Measurements from ENCODE around the gene FER.
"Not testable (repeated sequence)": the region's sequence is repeated elsewhere in the genome, so short reads cannot be mapped to it uniquely, and the experiment has no call there.

Gene FER

DNA sequence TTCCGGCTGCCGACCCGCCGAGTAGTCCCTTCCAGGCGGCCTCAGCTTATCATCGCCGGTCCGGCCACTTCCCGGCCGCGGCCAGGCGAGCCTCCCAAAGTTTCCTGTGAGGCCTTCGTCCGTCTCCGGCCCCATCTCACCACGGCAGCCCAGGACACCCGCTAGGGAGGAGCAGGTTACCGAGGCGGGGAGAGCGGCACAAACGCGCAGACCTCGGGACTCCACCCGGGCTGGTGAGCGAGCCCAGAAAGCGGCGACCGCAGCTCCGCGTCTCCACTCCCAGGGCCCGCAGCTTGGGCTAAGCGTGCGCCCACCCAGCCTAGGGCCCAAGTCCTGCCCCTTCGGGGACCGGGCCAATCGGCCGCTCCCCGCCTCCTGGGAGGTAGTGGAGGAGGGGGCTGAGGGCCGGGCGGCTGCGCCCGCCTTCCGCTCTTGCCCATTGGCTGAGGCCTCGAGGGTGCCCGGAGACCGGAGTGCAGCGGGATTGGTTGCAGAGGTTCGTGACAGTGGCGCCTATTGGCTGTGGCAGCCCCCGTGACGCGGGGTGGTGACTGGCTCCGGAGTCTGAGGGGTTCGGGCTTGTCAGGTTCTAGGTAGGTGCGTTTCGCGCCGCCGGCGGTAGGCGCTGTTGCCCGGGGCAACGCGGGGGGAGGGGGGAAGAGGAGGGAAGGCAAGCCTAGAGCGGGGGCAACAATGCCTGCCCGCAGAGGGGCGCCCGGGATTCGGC, 867 bp downstream of the FER start:
- peak; percentile 98 for DNase-seq

DNA sequence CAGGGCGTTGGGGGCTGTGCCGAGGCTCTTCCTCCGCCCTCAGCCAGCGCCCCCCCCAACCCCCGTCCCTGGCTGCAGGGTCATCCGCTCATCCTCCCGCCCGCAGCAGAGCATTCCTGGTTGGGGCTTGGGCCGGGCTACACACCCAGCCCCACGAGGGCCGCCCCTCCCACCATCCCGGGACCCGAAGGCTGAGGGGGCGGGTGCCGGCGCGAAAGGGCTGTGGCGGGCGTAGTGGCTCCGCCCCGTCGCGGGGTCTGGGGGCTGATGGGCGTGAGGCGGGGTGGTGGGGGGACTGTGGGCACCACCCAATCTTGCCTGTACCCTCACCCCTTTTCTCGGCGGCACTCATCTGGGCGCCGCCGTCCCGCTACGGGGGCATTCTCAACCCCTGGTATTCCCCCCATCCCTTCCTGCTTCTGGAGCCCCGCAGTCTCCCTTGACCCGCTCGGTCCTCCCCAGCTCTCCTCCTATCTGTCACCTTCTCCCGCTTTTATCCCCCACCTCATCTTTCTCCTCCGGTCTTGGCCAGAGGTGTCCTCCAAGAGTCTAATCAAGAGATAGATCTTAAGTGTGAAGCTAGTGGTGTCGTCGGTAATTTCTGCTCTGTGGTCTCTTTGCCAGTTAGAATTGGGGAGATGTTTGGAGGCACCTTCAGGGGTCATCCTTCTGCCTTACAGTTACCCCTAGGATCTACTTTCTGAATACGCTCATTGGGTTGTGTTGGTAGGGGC, 1.6 kb downstream of the FER start:
- DNase-seq: peak in 2 of 3 donors; percentile 43 to 69

DNA sequence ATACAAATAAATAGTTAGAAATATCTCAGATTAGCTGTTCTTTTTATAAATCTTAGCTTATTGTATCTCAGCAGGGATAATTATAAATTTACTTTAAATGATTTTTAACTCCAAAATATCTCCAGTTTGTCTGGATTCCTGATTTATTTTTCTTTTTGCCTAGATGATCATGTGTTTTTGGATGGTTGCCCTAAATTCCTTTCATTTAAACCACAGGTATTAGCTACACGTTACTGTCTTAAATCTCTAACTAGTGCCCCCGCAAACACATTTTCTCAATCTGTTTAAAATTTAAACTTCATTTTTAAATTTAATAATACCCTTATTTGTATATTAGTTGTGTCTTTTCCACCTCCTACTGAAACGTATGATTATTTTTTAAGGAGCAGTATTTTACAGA, 5.6 kb downstream of the FER start:
- no peak for DNase-seq

DNA sequence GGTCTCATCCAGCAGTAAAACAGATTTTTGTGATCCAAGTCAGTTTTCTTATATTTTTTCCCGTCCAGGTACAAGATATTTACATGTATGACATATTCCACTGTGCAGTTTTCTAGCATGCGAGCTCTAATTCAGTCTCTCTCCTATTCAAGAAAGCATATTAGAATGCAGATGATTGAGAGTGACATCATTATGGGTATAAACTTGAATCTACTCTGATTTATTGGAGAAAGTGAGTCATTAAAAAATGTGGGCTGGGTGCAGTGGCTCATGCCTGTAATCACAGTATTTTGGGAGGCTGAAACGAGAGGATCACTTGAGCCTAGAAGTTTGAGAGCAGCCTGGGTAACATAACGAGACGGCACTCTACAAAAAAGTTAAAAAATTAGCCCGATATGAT, 6.2 kb downstream of the FER start:
- no peak for DNase-seq

DNA sequence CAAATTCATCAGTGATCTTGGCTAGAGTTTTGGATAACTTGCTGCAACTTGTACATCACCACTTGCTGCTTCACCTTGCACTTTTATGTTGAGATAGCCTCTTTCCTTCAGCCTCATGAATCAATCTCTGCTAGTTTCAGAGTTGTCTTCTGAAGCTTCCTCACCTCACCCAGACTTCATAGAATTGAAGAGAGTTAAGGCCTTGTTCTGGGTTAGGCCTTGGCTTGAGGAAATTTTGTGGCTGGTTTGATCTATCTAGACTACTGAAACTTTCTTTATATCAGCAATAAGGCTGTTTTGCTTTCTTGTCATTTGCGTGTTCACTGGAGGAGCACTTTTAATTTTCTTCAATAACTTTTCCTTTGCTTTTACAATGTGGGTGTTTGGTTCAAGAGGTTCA, 12.8 kb downstream of the FER start:
- DNase-seq: no peak

DNA sequence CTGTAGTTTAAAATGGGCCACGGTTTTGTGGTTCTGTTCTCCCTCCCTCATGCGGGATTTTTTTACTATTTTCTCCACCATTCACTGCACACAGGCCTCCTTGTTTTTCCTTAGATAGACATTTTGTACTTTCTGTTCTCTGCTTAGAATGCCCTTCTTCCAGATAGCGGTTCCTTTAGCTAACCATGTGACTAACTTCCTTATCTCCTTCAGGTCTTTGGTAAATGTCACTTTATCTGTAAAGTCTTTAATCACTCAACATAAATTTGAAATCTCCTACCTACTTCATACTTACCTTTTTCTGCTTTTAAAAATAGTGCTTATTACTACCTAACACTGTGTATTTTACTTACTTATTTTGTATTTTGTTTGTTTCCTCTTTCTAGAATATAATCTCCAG, 15.0 kb downstream of the FER start:
- DNase-seq: peak in 1 of 3 donors; percentile 5

DNA sequence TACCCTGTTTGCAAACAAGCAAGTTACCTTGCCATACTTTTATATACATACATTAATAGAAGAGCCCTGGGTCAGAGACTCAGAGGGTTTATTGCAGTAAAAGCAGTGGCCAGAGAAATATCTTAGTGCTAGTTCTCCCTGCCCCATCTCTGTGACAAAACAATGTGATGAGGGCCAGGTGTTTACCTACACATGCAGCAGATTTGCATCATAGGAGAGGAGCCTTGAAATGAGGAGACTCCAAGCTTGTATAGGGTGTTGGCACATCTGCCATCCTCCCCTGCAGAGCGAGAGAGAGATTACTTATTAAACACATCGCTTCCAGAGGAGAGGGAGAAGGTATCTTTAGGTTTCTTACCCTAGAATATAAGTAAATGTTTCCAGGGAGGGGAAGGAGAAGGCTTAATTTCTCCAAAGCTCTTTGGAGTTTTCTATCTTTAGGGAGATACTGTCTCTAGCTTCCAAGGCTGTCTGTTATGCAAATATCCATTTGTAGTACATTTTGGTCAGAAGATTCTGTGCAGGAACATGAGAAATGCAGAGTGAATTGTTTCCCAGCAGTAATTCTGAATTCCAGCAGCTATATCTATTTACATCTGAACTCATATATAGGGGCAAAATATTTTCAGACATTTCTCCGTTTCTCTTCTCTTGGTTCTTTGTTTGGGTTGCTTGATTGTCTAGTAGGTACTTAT, 15.7 kb downstream of the FER start:
- DNase-seq: no peak

DNA sequence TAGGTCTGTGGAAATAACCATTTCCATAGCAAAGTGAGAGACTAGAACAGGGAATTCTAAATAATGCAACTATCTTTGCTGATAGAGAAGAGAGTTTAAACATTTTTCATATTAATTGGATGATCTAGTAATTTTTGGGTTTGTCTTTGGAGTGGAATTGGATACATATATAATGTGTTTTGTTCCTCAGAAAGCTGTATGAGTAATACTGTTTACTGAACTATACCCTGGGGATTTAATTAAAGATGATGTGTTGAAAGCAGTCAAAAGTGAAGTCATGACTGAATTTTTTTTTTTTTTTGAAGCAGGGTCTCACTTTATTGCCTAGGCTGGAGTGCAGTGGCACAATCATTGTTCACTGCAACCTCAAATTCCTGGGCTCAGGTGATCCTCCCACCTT, 17.9 kb downstream of the FER start:
- no peak for DNase-seq

DNA sequence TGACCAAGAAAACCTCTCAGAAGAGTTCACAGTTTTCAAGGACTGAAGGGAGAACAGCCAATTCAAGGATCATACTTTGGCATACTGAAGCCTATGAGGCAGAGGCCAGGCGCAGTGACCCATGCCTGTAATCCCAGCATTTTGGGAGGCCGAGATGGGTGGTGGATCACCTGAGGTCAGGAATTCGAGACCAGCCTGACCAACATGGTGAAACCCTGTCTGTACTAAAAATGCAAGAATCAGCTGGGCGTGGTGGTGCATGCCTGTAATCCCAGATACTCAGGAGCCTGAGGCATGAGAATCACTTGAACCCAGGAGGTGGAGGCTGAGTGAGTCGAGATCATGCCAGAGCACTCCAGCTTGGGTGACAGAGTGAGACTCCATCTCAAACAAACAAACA, 19.2 kb downstream of the FER start:
- DNase-seq: not testable (repeated sequence)

DNA sequence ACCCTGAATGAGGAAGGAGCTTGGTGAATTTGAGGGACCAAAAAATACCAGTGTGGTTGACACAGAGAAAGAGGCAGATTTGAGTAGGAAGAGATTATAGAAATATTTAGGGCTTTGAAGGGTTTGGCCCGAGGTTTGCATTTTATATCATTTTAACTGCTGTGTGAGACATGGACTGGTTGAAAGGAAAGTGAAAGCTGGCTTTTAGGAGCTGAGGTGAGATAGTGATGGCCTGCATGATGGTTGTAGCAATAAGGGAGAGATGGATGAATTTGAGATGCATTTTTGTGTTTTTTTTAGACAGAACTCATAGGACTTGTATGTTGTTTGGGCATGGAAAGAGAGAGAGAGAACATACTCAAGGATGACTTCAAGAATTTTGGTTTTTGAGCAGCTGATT, 21.7 kb downstream of the FER start:
- DNase-seq: no peak

DNA sequence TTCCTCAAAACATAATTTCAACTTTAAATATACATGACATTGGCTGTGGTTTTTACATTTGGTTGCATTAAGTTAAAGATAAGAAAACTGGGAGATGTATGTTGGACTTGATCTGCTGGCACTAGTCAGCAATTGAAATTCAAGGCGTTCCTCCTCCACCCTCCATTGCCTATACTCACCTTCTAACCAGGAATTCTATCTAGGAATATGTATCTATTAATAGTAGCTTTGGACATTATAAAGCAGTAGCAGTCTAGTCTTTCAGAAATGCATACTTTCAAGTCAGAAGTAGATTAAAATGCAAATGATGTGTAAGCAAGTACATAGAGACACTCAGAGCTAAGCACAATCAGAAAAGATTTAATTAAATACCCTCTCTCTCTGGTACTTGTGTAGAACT, 24.9 kb downstream of the FER start:
- DNase-seq: no peak

DNA sequence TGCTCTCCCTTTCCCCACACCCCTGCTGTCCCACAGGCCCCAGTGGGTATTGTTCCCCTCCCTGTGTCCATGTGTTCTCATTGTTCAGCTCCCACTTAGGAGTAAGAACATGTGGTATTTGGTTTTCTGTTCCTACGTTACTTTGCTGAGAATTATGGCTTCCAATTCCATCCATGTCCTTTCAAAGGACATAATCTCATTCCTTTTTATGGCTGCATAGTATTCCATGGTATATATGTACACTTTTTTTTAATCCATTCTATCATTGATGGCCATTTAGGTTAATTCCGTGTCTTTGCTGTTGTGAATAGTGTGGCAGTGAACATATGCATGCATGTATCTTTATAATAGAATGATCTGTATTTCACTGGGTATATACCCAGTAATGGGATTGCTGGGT, 25.6 kb downstream of the FER start:
- DNase-seq: no peak

DNA sequence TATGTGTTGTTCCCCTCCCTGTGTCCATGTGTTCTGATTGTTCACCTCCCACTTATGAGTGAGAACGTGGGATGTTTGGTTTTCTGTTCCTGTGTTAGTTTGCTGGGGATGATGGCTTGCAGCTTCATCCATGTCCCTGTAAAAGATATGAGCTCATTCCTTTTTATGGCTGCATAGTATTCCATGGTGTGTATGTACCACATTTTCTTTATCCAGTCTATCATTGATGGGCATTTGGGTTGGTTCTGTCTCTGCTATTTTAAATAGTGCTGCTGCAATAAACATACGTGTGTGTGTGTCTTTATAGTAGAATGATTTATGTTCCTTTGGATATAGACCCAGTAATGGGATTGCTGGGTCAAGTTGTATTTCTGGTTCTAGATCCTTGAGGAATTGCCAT, 26.4 kb downstream of the FER start:
- DNase-seq: not testable (repeated sequence)

DNA sequence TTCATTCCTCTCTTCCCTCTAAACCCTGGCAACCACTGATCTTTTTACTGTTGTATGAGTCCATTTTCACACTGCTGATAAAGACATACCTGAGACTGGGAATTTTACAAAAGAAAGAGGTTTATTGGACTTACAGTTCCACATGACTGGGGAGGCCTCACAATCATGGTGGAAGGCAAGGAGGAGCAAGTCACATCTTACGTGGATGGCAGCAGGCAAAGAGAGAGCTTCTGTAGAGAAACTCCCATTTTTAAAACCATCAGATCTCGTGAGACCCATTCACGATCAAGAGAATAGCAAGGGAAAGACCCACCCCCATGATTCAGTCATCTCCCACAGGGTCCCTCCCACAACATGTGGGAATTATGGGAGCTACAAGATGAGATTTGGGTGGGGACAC, 29.9 kb downstream of the FER start:
- DNase-seq: not testable (repeated sequence)

DNA sequence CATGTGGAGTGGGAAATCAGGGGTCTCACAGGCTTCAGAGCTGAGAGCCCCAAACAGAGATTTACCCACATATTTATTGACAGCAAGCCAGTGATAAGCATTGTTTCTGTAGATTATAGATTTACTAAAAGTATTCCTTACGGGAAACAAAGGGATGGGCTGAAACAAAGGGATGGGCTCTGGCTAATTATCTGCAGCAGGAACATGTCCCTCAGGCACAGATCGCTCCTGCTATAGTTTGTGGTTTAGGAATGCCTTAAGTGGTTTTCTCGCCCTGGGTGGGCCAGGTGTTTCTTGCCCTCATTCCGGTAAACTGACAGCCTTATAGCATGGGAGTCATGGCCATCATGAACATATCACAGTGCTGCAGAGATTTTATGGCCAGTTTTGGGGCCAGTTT, 36.9 kb downstream of the FER start:
- not testable (repeated sequence) for DNase-seq

DNA sequence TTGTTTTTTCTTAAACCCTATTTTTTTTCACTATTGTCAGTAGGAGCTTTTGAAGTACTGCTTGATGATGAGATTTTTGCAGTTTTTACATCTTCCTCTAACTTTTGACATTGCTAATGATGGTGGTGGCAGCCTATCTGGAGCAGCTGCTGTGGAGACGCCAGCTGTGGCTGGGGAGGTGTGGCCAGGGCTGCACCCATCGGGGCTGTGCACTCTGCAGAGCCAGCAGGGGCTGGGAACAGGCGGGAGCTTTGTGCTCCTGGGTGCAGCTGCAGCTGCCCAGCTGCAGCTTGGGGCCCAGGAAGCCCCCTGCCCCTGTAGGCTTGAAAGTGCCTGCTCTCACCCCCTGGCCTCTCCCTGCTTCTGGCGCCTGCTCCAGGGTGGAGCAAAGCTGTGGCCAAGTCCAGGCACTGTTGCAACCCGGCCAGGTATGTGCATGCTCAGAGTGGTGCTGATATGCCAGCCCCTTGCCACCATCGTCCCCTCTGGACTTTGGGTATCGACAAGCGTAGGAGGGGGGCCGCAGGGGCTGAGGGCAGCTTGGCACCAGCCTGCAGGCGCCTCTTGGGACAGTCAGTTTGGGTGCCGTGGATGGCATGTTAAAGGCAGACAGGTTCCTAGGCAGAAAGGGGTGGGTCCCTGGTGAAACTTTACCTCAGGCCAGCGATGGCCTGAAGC, 39.2 kb downstream of the FER start:
- no peak for DNase-seq

DNA sequence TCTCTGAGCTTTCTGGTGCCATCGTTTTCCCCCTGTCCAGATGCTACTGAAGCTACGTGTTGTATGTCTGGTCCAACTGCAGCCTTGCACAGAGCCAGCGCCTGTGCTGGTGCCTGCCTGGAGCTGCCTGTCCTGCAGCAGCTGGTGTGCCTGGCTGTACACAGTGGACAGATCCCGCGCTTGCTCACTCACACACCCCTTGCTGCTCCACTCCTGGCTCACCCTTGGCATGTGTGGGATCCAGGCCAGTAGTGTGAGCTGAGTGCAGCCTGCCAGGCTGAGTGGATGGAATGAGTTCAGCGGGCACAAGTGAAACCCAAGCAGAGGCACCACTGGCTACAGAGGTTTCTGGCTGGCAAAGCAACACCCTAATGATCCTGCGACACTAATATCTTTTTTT, 40.4 kb downstream of the FER start:
- no peak for DNase-seq

DNA sequence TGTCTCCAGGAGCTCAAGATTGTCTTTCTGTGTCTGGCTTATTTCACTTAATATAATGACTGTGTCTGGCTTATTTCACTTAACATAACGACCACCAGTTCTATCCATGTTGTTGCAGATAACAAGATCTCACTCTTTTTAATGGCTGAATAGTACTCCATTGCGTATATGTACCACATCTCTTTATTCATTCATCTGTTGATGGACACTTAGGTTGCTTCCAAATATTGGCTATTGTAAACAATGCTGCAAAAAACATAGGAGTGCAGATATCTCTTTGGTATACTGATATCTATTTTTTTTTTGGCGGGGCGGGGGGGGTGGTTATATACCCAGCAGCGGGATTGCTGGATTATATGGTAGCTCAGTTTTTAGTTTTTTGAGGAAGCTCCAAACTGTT, 45.5 kb downstream of the FER start:
- DNase-seq: no peak

DNA sequence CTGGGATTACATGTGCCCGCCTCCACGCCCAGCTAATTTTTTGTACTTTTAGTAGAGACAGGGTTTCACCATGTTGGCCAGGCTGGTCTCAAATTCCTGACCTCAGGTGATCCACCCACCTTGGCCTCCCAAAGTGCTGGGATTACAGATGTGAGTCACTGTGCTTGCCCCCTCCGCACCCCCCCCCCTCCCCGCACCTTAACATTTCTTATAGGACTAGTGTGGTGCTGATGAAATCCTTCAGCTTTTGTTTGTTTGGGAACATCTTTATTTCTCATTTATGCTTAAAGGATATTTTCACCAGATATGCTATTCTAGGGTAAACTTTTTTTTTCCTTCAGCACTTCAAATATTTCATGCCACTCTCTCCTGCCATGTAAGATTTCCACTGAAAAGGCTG, 46.7 kb downstream of the FER start:
- DNase-seq: not testable (repeated sequence)

DNA sequence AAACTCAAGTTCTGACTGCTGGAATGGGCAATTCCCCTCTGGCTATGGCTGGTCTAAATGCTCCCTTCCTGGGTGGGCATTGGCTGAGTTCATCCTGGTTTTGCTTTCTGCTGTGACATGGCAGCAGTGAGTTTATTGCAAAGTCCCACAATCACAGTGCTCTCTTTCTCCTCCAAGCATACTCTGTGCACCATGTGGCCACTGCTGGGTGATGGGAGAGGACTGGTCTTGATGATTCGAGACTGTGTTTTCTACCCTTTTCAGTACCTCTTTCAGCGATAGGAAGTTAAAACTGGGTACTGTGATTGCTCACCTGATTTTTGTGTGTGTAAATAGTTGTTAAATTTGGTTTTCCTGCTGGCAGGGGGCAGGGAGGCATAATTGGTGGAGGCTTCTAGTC, 49.7 kb downstream of the FER start:
- DNase-seq: no peak

DNA sequence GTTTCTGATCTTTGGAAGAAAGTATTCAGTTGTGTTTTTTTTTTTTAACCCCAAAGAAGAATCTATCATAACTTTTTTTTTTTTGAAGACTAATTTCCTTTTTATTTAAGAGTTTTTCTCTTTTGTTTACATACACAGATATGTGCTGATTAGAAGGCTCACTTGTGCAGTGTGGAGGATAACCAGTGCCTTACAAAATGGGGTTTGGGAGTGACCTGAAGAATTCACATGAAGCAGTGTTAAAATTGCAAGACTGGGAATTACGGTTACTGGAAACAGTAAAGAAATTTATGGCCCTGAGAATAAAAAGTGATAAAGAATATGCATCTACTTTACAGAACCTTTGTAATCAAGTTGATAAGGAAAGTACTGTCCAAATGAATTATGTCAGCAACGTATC, 50.3 kb downstream of the FER start:
- DNase-seq: no peak

DNA sequence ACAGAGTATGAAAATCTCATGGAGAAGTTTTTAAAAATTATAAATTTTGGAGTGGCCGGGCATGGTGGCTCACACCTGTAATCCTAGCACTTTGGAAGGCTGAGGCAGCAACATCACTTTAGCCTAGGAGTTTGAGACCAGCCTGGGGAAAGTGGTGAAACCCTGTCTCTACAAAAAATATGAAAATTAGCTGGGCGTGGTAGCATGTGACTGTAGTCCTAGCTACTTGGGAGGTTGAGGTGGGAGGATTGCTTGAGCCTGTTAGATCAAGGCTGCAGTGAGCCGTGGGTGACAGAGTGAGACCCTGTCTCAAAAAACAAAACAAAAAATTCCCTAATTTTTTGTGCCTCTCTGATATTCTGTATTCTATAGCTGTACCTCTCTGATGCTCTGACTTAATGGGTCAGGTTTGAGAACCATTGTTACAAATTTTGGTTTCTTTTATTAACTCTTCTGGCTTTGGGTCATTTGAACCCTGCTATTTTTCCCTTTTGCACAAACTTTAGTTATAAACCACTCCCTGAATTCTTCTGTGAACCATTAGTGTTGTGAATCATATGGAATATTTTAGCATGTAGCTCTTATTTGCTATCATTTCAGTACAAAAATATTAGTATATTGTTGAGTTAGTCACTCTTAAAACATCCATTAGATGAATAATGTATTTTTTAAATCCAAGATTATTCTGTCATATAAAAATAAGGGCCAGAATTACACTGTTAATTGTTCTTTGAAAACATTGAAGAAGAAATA, 51.0 kb downstream of the FER start:
- DNase-seq: no peak

DNA sequence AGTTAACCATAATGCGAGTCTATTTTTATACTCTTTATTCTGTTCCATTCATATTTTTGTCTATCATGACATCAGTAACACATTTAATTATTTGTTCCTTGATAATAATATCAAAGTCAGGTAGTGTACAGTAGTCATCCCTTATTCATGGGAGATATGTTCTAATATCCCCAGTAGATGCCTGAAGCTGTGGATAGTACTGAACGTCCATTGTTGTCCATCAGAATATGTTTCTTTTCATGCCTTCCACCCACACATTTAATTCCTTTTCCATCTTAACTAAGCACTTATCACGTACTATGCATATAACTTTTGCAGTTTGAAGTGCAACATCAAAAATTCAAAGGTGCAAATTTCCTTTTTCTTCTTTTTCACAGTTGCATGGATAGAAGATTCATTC, 53.6 kb downstream of the FER start:
- DNase-seq: no peak

Data from suppressor macrophage treated with lipopolysaccharide for 1 hour (primary cell).